Measurements from ENCODE around the gene PC. TPM values are rescaled to one million over a fixed set of nuclear protein-coding genes. Genes with fewer than 3 reads are reported as not detected.

PC gene
- total and polyA plus RNA-seq, 8 donors: 7.9 to 27.4 (median 11.4) TPM

GRCh38 chr11:66978229-66978628, 20.0 kb upstream of the PC start:
- ATAC-seq (no peak), DNase-seq (no peak)
- peaks cover 0 to 14% of the 10 kb centered on the region in 2 donors for H3K9me3 ChIP-seq
- intact Hi-C loops (cut with DNase I): no loop called here
- H3K27me3 ChIP-seq: peaks cover 0 to 13% of the 10 kb centered on the region in 2 donors
- H3K36me3 ChIP-seq: no peaks in the 10 kb centered on the region
- H3K27ac ChIP-seq: no peak overlapping the region
- TF ChIP-seq, protein P1, sequence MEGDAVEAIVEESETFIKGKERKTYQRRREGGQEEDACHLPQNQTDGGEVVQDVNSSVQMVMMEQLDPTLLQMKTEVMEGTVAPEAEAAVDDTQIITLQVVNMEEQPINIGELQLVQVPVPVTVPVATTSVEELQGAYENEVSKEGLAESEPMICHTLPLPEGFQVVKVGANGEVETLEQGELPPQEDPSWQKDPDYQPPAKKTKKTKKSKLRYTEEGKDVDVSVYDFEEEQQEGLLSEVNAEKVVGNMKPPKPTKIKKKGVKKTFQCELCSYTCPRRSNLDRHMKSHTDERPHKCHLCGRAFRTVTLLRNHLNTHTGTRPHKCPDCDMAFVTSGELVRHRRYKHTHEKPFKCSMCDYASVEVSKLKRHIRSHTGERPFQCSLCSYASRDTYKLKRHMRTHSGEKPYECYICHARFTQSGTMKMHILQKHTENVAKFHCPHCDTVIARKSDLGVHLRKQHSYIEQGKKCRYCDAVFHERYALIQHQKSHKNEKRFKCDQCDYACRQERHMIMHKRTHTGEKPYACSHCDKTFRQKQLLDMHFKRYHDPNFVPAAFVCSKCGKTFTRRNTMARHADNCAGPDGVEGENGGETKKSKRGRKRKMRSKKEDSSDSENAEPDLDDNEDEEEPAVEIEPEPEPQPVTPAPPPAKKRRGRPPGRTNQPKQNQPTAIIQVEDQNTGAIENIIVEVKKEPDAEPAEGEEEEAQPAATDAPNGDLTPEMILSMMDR (IDR thresholded peaks at IDR 0.05): no peak
- peaks cover 5 to 13% of the 10 kb centered on the region in 2 donors for H3K4me1 ChIP-seq
- no peak overlapping the region for H3K4me3 ChIP-seq

GRCh38 chr11:66976925-66977324, 18.7 kb upstream of the PC start:
- intact Hi-C loops (cut with DNase I): no loop called here
- DNase-seq (no peak), ATAC-seq (no peak)
- Histone ChIP-seq H3K4me1 (peaks cover 5 to 7% of the 10 kb centered on the region in 2 donors), H3K27ac (no peak overlapping the region), H3K36me3 (no peaks in the 10 kb centered on the region), H3K9me3 (peaks cover 0 to 14% of the 10 kb centered on the region in 2 donors), H3K4me3 (no peak overlapping the region), H3K27me3 (peaks cover 0 to 13% of the 10 kb centered on the region in 2 donors)
- TF ChIP-seq, protein P1 (IDR thresholded peaks at IDR 0.05): no peak

DNA sequence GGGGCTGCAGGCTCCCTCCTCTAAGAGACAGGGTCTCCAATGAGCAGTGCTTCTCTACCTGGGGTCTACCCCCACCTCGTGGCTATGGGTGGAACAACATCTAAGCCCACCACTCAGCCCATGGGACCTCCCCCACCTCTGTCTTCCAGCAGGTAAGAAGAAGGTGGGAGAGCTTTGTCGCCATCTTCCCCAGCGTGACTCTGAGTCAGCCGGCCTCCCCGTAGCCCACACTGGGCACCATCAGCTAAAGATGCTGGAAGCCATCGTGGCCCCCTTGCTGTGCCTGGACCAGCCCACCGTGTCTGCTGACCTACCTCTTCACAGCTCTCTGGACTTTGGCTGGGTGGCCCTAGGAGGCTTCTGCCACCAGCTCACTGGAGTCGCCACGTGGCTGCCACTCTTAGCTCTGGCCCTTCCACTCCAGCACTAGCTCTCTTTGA, 17.9 kb upstream of the PC start:
- H3K4me3 ChIP-seq: no peak overlapping the region
- H3K36me3 ChIP-seq: no peaks in the 10 kb centered on the region
- H3K27me3 ChIP-seq: peaks cover 0 to 13% of the 10 kb centered on the region in 2 donors
- TF ChIP-seq, protein P1 (IDR thresholded peaks at IDR 0.05): peak; percentile 23 to 28
- peaks cover 0 to 14% of the 10 kb centered on the region in 2 donors for H3K9me3 ChIP-seq
- peaks cover 3 to 6% of the 10 kb centered on the region in 2 donors for H3K4me1 ChIP-seq
- intact Hi-C loops (cut with DNase I): no loop called here
- DNase-seq (peak in 1 of 4 donors; percentile 20), ATAC-seq (peak; percentile 13)
- H3K27ac ChIP-seq: no peak overlapping the region

DNA sequence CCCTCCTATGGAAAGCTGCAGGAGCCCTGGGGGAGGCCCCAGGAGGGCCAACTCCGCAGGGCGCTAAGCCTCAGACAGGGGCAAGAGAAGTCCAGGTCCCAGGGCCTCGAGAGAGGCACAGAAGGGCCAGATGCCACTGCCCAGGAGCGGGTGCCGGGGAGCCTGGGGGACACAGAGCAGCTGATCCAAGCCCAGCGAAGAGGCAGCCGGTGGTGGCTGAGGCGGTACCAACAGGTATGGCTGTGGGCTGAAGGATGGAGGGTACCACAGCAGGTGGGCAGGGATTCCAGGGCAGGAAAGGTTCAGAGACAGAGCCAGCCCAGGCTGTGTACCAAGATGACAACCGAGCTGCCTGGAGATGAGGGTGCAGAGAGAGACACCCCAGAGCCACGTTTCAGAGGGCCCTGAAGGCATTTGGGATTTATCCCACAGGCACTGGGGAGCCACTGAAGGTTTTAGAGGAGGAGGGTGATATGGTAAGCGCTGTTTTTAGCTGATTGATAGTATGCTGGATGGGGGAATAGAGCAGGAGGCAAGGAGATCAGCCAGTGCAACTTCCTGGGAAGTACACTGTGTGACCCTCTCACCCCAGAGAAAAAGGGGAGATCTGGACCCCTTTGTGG, 17.3 kb upstream of the PC start:
- TF ChIP-seq, protein P1 (IDR thresholded peaks at IDR 0.05): no peak
- peaks cover 7 to 8% of the 10 kb centered on the region in 2 donors for H3K4me1 ChIP-seq
- peaks cover 0 to 14% of the 10 kb centered on the region in 2 donors for H3K9me3 ChIP-seq
- ATAC-seq (no peak), DNase-seq (no peak)
- H3K27ac ChIP-seq: no peak overlapping the region
- peaks cover 0 to 13% of the 10 kb centered on the region in 2 donors for H3K27me3 ChIP-seq
- H3K4me3 ChIP-seq: no peak overlapping the region
- intact Hi-C loops (cut with DNase I): no loop called here
- H3K36me3 ChIP-seq: no peaks in the 10 kb centered on the region

DNA sequence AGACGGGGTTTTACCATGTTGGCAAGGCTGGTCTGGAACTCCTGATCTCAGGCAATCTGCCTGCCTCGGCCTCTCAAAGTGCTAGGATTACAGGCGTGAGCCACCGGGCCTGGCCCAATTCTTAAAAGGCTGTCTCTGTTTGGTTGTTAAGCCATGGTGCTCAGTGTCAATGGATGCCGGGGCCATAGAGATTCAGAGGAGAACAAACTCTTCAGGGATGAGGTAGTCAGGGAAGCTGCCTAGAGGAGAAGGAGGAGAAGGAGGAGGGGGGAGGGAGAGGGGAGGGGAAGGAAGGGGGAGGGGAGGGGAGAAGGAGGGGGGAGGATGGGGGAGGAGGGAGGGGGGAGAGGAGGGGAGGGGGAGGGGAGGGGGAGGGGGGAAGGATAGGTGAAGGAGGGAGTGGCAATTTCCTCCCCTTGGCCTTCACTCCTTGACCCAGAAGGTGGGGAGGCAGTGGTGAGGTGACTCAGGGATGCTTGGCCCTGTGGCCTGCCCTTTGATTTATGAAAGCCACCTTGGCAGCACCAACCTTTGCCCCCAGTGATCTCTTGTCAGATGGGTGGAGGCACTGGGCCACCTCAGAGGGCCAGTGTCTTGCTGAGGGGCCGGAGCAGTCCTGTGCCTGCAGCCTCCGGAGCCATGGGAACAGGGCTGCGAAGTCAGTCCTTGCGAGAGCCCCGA, 16.7 kb upstream of the PC start, which contains the start of gene C11orf86:
C11orf86 (plus strand) TSS at position 581 of the 681 bp plus-strand sequence; CDS start at position 640, 59 bp downstream.
- TF ChIP-seq, protein P1 (IDR thresholded peaks at IDR 0.05): no peak
- H3K27me3 ChIP-seq: peaks cover 0 to 13% of the 10 kb centered on the region in 2 donors
- H3K4me3 ChIP-seq: no peak within 1 kb of the TSS
- DNase-seq (no peak), ATAC-seq (no peak)
- no peaks in the 10 kb centered on the region for H3K36me3 ChIP-seq
- intact Hi-C loops (cut with DNase I): no loop called here
- peaks cover 11 to 14% of the 10 kb centered on the region in 2 donors for H3K4me1 ChIP-seq
- no peak within 1 kb of the TSS for H3K27ac ChIP-seq
- H3K9me3 ChIP-seq: peaks cover 0 to 14% of the 10 kb centered on the region in 2 donors
